Kidney (tissue), 14 donors: ENCODE results near the gene HPSE. TPM values are rescaled to one million over a fixed set of nuclear protein-coding genes. Genes with fewer than 3 reads are reported as not detected.

Experiments
- DNase-seq, 5 donors: peaks; one replicate each; pipeline ENCODE4 v3.0.0-alpha.2; 2013 to 2020
- FAIRE-seq: peaks from 2 replicates; lab custom pipeline; 2012; peaks lifted over from hg19 to GRCh38; lab: Jason Lieb, UNC
- H3K27ac ChIP-seq, 2 donors: one replicate each; pipeline ENCODE4 v1.7.0; 2013; ENCODE audit warnings: low read depth in 2 of 2, low read length in 2 of 2, inconsistent platforms in 1 of 2
- H3K27me3 ChIP-seq: one replicate; pipeline ENCODE4 v1.7.1; 2013; ENCODE audit warnings: low read length, inconsistent platforms; ENCODE audit not compliant: control insufficient read depth, insufficient read depth
- H3K36me3 ChIP-seq, 3 donors: one replicate each; pipeline versions ENCODE4 v1.7.0 to v1.7.1; 2013; ENCODE audit warnings: low read length in 3 of 3, control low read depth in 1 of 3, inconsistent platforms in 1 of 3; ENCODE audit not compliant: insufficient read depth in 3 of 3, control insufficient read depth in 2 of 3
- H3K4me1 ChIP-seq, 3 donors: one replicate each; pipeline versions ENCODE4 v1.7.0 to v1.7.1; 2013; ENCODE audit warnings: low read length in 3 of 3, inconsistent platforms in 1 of 3, low read depth in 1 of 3; ENCODE audit not compliant: control insufficient read depth in 2 of 3, insufficient read depth in 2 of 3
- H3K4me3 ChIP-seq, 3 donors: one replicate each; pipeline versions ENCODE4 v1.7.0 to v1.8.1; 2013; ENCODE audit warnings: low read length in 3 of 3, control low read depth in 1 of 3, inconsistent platforms in 1 of 3
- H3K9ac ChIP-seq, 3 donors: one replicate each; pipeline versions ENCODE4 v1.7.0 to v1.7.1; 2013; ENCODE audit warnings: low read length in 3 of 3, control low read depth in 1 of 3, inconsistent platforms in 1 of 3
- H3K9me3 ChIP-seq, 3 donors: one replicate each; pipeline versions ENCODE4 v1.7.0 to v1.7.1; 2013; ENCODE audit warnings: low read length in 3 of 3, control low read depth in 1 of 3, inconsistent platforms in 1 of 3; ENCODE audit not compliant: control insufficient read depth in 2 of 3, insufficient read depth in 1 of 3
- CTCF ChIP-seq: IDR thresholded peaks from 3 replicates; pipeline ENCODE4 v1.5.1; 2012; ENCODE audit warnings: mild to moderate bottlenecking, moderate library complexity, borderline replicate concordance; ENCODE audit not compliant: insufficient read depth; ENCODE audit errors: extremely low read depth
- intact Hi-C: fragments of 100-400 bp; cut with DNase I; formaldehyde crosslinking; loops from one replicate; pipeline ENCODE4 v1.11.1; 2022
- polyA plus RNA-seq: library from polyadenylated mRNA; stranded (reverse); fragments of 350-450 nt; fragmentation: Illumina TruSeq; extraction: RNeasy Lipid Tissue Mini Kit (QIAGEN cat#74804); gene quantifications from one replicate; pipeline ENCODE4 v1.2.3, GENCODE V29; 2014; ENCODE audit warnings: low read depth, low replicate concordance; ENCODE audit not compliant: insufficient read depth
- total RNA-seq: library from RNA; stranded (reverse); fragmentation: NEBNext Ultra II Directional; extraction: Animal tissue kit (Norgen Biotek cat#: 25700); gene quantifications from one replicate; pipeline ENCODE4 v1.2.1, GENCODE V29; 2021
- donor health status: control.
- donor health status: control.
- donor health status: control.
- donor health status: control.
- donor health status: control.
- donor health status: DM: yes; HTN: yes; CAD: no.
- donor health status: Normal renal cell carcinoma (clear cell type).

Gene HPSE
- total and polyA plus RNA-seq, 2 donors from 2014 or later, result 1.9 to 6.8 TPM

- Histone ChIP-seq H3K4me3 (no peak overlapping the region), H3K27me3 (no peaks in the 10 kb centered on the region), H3K4me1 (peaks cover 0 to 8% (median 0%) of the 10 kb centered on the region in 3 donors), H3K27ac (peak overlapping the region in 1 of 2 donors; percentile 68), H3K9me3 (peaks cover 0 to 1% (median 0%) of the 10 kb centered on the region in 3 donors), H3K9ac (no peak overlapping the region), H3K36me3 (no peaks in the 10 kb centered on the region)
- intact Hi-C loops, result no loop called here
- FAIRE-seq (no peak), DNase-seq (no peak)
- no peak for TF ChIP-seq CTCF
Measured at GRCh38 chr4:83370640-83370906, 35.9 kb upstream of the HPSE start.

- Histone ChIP-seq H3K9ac (no peak overlapping the region), H3K27ac (no peak overlapping the region), H3K4me1 (peaks cover 0 to 8% (median 0%) of the 10 kb centered on the region in 3 donors), H3K9me3 (peaks cover 0 to 1% (median 0%) of the 10 kb centered on the region in 3 donors), H3K4me3 (no peak overlapping the region), H3K36me3 (no peaks in the 10 kb centered on the region), H3K27me3 (no peaks in the 10 kb centered on the region)
- no peak for TF ChIP-seq CTCF
- FAIRE-seq (no peak), DNase-seq (no peak)
- intact Hi-C loops, result no loop called here
Measured at GRCh38 chr4:83369831-83370639, 35.4 kb upstream of the HPSE start.

GRCh38 chr4:83364312-83364711, 29.7 kb upstream of the HPSE start:
- H3K9me3 ChIP-seq, result peaks cover 0 to 1% (median 0%) of the 10 kb centered on the region in 3 donors
- intact Hi-C loops, result no loop called here
- no peaks in the 10 kb centered on the region for H3K27me3 ChIP-seq
- H3K4me3 ChIP-seq, result no peak overlapping the region
- no peak for DNase-seq
- peaks cover 0 to 5% (median 0%) of the 10 kb centered on the region in 3 donors for H3K4me1 ChIP-seq
- H3K27ac ChIP-seq, result no peak overlapping the region
- H3K9ac ChIP-seq, result no peak overlapping the region
- no peaks in the 10 kb centered on the region for H3K36me3 ChIP-seq
- FAIRE-seq, result no peak
- no peak for TF ChIP-seq CTCF
